SK-N-SH treated with all-trans-retinoic acid at 6 μM for 48 hours (cell line): ENCODE results near the gene TMEM192.
"Not testable (repeated sequence)": the region's sequence is repeated elsewhere in the genome, so short reads cannot be mapped to it uniquely, and the experiment has no call there.

Experiments
- ATAC-seq: fragments of 200-7000 bp; cut with Tn5 transposase; 3 replicates; pipeline ENCODE4 v1.9.1; 2020; ENCODE audit warnings: mild to moderate bottlenecking, moderate library complexity
- ARNTL ChIP-seq: fragments of 450-650 bp; formaldehyde crosslinking; IDR thresholded peaks from 2 replicates; pipeline ENCODE4 v1.5.0; 2020; ENCODE audit warnings: low read depth, mild to moderate bottlenecking, moderate library complexity, borderline replicate concordance
- BACH2 ChIP-seq: fragments of 250-450 bp; sonication (Bioruptor Pico); IDR thresholded peaks from 2 replicates; pipeline ENCODE4 v1.9.0; 2021; ENCODE audit warnings: mild to moderate bottlenecking, borderline replicate concordance
- CSDC2 ChIP-seq: fragments of 250-450 bp; sonication (Bioruptor Pico); IDR thresholded peaks from 2 replicates; pipeline ENCODE4 v1.5.0; 2020; ENCODE audit warnings: mild to moderate bottlenecking, moderate library complexity
- CSRNP3 ChIP-seq: fragments of 250-450 bp; sonication (Bioruptor Pico); IDR thresholded peaks from 2 replicates; pipeline ENCODE4 v1.5.1; 2021; ENCODE audit warnings: mild to moderate bottlenecking, moderate library complexity
- ESRRG ChIP-seq: fragments of 250-450 bp; sonication (Bioruptor Pico); IDR thresholded peaks from 2 replicates; pipeline ENCODE4 v1.6.1; 2021; ENCODE audit warnings: mild to moderate bottlenecking
- GLIS3 ChIP-seq: fragments of 250-450 bp; sonication (Bioruptor Pico); IDR thresholded peaks from 2 replicates; pipeline ENCODE4 v1.5.0; 2020; ENCODE audit warnings: mild to moderate bottlenecking, moderate library complexity
- ISL1 ChIP-seq: fragments of 250-450 bp; sonication (Bioruptor Pico); IDR thresholded peaks from 2 replicates; pipeline ENCODE4 v2.1.2; 2022; ENCODE audit warnings: mild to moderate bottlenecking, moderate library complexity
- OSR1 ChIP-seq: fragments of 250-450 bp; sonication (Bioruptor Pico); IDR thresholded peaks from 2 replicates; pipeline ENCODE4 v1.8.0; 2022; ENCODE audit warnings: moderate library complexity, mild to moderate bottlenecking, inconsistent platforms
- POU6F1 ChIP-seq: fragments of 250-450 bp; sonication (Bioruptor Pico); IDR thresholded peaks from 2 replicates; pipeline ENCODE4 v1.8.0; 2021; ENCODE audit warnings: low read depth, mild to moderate bottlenecking, moderate library complexity, borderline replicate concordance
- PPARA ChIP-seq: fragments of 250-450 bp; sonication (Bioruptor Pico); IDR thresholded peaks from 2 replicates; pipeline ENCODE4 v1.5.0; 2020; ENCODE audit warnings: mild to moderate bottlenecking, borderline replicate concordance
- RARB ChIP-seq: fragments of 250-450 bp; sonication (Bioruptor Pico); IDR thresholded peaks from 2 replicates; pipeline ENCODE4 v1.8.0; 2021; ENCODE audit warnings: mild to moderate bottlenecking, moderate library complexity
- SNAI2 ChIP-seq: fragments of 250-450 bp; sonication (Bioruptor Pico); IDR thresholded peaks from 2 replicates; pipeline ENCODE4 v1.5.0; 2020; ENCODE audit warnings: mild to moderate bottlenecking, moderate library complexity
- TCF4 ChIP-seq: fragments of 250-450 bp; sonication (Bioruptor Pico); IDR thresholded peaks from 2 replicates; pipeline ENCODE4 v1.8.0; 2021; ENCODE audit warnings: mild to moderate bottlenecking, moderate library complexity, borderline replicate concordance
- TOX ChIP-seq: fragments of 250-450 bp; sonication (Bioruptor Pico); IDR thresholded peaks from 2 replicates; pipeline ENCODE4 v1.8.0; 2021; ENCODE audit warnings: mild to moderate bottlenecking, moderate library complexity, borderline replicate concordance
- ZC3H10 ChIP-seq: fragments of 250-450 bp; sonication (Bioruptor Pico); IDR thresholded peaks from 2 replicates; pipeline ENCODE4 v1.5.1; 2021; ENCODE audit warnings: mild to moderate bottlenecking, moderate library complexity
- ZFP3 ChIP-seq: fragments of 250-450 bp; sonication (Bioruptor Pico); IDR thresholded peaks from 2 replicates; pipeline ENCODE4 v1.5.0; 2020; ENCODE audit warnings: mild to moderate bottlenecking, moderate library complexity
- ZFP30 ChIP-seq: fragments of 450-650 bp; formaldehyde crosslinking; IDR thresholded peaks from 2 replicates; pipeline ENCODE4 v1.5.0; 2022; ENCODE audit warnings: mild to moderate bottlenecking, moderate library complexity
- ZNF565 ChIP-seq: fragments of 450-650 bp; formaldehyde crosslinking; conservative IDR thresholded peaks from 2 replicates; pipeline ENCODE4 v1.5.0; 2020; ENCODE audit warnings: low read depth, mild to moderate bottlenecking, moderate library complexity
- ZNF70 ChIP-seq: fragments of 450-650 bp; formaldehyde crosslinking; IDR thresholded peaks from 2 replicates; pipeline ENCODE4 v1.5.0; 2020; ENCODE audit warnings: mild to moderate bottlenecking, moderate library complexity
- ZNF8 ChIP-seq: fragments of 450-650 bp; formaldehyde crosslinking; IDR thresholded peaks from 2 replicates; pipeline ENCODE4 v1.5.0; 2020; ENCODE audit warnings: mild to moderate bottlenecking, moderate library complexity
- TF ChIP-seq, protein P1 (sequence below): fragments of 250-450 bp; sonication (Bioruptor Pico); IDR thresholded peaks from 2 replicates; pipeline ENCODE4 v1.8.0; 2020; ENCODE audit warnings: mild to moderate bottlenecking, moderate library complexity, borderline replicate concordance
- TF ChIP-seq, protein P2 (sequence below): fragments of 250-450 bp; sonication (Bioruptor Pico); IDR thresholded peaks from 2 replicates; pipeline ENCODE4 v1.5.1; 2020; ENCODE audit warnings: low read depth, mild to moderate bottlenecking, moderate library complexity

The TMEM192 gene

DNA sequence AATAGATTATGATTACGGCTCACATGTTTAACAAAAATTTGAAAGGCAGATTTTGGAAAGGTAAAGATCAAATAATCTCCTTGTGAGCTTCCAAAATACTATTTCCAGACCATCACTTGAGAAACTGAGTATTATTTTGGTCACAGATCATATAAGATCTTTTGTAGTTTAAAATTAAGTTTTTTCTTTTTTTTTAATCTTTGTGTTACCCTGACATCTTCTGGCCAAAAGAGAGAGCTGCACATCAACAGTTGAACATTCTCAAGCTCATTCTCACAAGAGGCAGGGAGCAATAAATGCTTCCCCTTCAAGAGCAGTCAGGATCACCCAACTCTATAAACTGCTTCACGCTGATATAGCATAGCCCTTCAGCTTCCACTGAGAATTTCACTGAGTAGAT, 15.9 kb downstream of the TMEM192 start:
- TF ChIP-seq TCF4 (no peak), ZNF8 (no peak)
- peak; percentile 79 for ATAC-seq

DNA sequence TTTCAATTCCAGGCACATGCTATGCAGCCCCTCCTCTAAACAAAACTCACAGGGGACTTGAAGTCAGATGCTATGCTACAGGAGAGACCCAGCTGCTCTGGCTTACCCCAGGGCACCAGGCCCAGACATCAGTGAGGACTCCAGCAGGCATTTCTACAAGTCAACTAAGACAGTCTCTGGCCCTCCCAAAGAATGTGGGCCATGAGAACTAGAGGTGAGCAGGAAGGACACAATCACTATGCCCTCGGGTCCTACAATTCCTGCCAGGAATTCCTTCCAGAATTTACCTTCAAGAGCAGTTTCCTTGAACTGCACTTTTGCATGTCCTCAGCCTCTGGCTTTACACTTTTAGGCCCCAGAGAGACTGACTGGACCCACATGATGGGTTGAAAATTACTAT, 17.4 kb downstream of the TMEM192 start:
- ATAC-seq, result no peak
- TF ChIP-seq ZFP30 (CRISPR knock-in tag), result no peak
- TF ChIP-seq ZNF70 (CRISPR knock-in tag), result no peak
- TF ChIP-seq ESRRG (CRISPR knock-in tag), result no peak
- no peak for TF ChIP-seq PPARA (CRISPR knock-in tag)
- TF ChIP-seq POU6F1 (CRISPR knock-in tag), result no peak

- TF ChIP-seq CSDC2 (CRISPR knock-in tag) (no peak), ISL1 (no peak), PPARA (CRISPR knock-in tag) (no peak), ZC3H10 (CRISPR knock-in tag) (no peak), ZFP30 (CRISPR knock-in tag) (no peak), ZNF565 (CRISPR knock-in tag) (no peak), BACH2 (CRISPR knock-in tag) (no peak), SNAI2 (CRISPR knock-in tag) (no peak), RARB (no peak), ZNF70 (CRISPR knock-in tag) (no peak), ARNTL (CRISPR knock-in tag) (no peak), POU6F1 (CRISPR knock-in tag) (no peak)
- TF ChIP-seq, protein P1, sequence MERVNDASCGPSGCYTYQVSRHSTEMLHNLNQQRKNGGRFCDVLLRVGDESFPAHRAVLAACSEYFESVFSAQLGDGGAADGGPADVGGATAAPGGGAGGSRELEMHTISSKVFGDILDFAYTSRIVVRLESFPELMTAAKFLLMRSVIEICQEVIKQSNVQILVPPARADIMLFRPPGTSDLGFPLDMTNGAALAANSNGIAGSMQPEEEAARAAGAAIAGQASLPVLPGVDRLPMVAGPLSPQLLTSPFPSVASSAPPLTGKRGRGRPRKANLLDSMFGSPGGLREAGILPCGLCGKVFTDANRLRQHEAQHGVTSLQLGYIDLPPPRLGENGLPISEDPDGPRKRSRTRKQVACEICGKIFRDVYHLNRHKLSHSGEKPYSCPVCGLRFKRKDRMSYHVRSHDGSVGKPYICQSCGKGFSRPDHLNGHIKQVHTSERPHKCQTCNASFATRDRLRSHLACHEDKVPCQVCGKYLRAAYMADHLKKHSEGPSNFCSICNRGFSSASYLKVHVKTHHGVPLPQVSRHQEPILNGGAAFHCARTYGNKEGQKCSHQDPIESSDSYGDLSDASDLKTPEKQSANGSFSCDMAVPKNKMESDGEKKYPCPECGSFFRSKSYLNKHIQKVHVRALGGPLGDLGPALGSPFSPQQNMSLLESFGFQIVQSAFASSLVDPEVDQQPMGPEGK (CRISPR knock-in tag), result no peak
- no peak for ATAC-seq
These were observed 17.8 kb downstream of the TMEM192 start for GRCh38 chr4:165094873-165095272.

DNA sequence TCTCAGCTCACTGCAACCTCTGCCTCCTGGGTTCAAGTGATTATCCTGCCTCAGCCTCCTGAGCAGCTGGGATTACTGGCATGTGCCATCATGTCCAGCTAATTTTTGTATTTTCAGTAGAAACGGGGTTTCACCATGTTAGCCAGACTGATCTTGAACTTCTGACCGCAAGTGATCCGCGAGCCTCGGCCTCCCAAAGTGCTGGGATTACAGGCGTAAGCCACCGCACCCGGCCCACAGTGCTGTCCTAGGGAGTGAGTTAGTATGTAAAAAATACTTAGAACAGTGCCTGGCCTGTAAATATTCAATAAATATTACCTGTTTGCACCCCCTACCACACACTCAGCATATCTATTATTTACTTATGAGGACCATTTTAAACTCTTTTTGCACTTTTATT, 20.5 kb downstream of the TMEM192 start:
- ATAC-seq, result not testable (repeated sequence)

DNA sequence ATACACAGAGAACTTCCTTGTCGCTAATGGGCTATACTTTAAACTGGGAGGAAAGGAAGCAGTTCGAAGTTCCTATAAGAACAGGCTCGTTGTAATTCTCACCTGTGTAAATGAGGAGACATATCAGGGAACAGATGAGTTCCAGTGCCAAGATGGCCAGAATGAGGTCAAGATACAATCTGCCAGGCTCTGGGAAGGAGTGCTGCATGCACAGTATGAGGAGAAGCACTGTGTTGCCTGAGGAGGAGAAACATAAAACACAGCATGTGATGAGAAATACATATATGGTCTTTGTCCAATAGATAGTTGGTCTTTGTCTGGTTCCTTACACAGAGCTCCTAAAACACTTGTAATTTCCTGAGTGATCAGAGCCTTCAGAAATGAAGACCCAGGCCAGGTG, 24.3 kb downstream of the TMEM192 start:
- no peak for ATAC-seq
- TF ChIP-seq ZFP3 (no peak), BACH2 (CRISPR knock-in tag) (no peak), GLIS3 (no peak), TCF4 (no peak), POU6F1 (CRISPR knock-in tag) (no peak), ARNTL (CRISPR knock-in tag) (no peak), ESRRG (CRISPR knock-in tag) (no peak), OSR1 (CRISPR knock-in tag) (no peak), ZNF70 (CRISPR knock-in tag) (no peak), CSDC2 (CRISPR knock-in tag) (no peak), ZNF8 (no peak), TOX (CRISPR knock-in tag) (no peak), SNAI2 (CRISPR knock-in tag) (no peak), ZFP30 (CRISPR knock-in tag) (no peak), ZNF565 (CRISPR knock-in tag) (no peak), ZC3H10 (CRISPR knock-in tag) (no peak), RARB (no peak), CSRNP3 (CRISPR knock-in tag) (no peak)
- TF ChIP-seq, protein P2, sequence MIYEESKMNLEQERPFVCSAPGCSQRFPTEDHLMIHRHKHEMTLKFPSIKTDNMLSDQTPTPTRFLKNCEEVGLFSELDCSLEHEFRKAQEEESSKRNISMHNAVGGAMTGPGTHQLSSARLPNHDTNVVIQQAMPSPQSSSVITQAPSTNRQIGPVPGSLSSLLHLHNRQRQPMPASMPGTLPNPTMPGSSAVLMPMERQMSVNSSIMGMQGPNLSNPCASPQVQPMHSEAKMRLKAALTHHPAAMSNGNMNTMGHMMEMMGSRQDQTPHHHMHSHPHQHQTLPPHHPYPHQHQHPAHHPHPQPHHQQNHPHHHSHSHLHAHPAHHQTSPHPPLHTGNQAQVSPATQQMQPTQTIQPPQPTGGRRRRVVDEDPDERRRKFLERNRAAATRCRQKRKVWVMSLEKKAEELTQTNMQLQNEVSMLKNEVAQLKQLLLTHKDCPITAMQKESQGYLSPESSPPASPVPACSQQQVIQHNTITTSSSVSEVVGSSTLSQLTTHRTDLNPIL, result no peak
- TF ChIP-seq, protein P1 (CRISPR knock-in tag), result no peak
